Melanocyte of skin (primary cell): ENCODE results near the gene MARCKSL1. TPM values are rescaled to one million over a fixed set of nuclear protein-coding genes. Genes with fewer than 3 reads are reported as not detected.

ENCODE experiments used
- small RNA-seq, 2 donors: library from RNA; depleted of rRNA; stranded (forward); fragments of <200 nt; gene quantifications; one replicate each; pipeline ENCODE3, GENCODE V24; 2012
- total RNA-seq, 2 donors: library from RNA; depleted of rRNA; stranded (reverse); fragments of >200 nt; gene quantifications; 2 replicates each; pipeline ENCODE4 v1.2.3, GENCODE V29; 2012

MARCKSL1 gene, protein sequence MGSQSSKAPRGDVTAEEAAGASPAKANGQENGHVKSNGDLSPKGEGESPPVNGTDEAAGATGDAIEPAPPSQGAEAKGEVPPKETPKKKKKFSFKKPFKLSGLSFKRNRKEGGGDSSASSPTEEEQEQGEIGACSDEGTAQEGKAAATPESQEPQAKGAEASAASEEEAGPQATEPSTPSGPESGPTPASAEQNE
- total RNA-seq, result 100 to 1,000 TPM in 1 of 2 donors, 10 to 100 TPM in 1; 68.5 to 149 TPM

DNA sequence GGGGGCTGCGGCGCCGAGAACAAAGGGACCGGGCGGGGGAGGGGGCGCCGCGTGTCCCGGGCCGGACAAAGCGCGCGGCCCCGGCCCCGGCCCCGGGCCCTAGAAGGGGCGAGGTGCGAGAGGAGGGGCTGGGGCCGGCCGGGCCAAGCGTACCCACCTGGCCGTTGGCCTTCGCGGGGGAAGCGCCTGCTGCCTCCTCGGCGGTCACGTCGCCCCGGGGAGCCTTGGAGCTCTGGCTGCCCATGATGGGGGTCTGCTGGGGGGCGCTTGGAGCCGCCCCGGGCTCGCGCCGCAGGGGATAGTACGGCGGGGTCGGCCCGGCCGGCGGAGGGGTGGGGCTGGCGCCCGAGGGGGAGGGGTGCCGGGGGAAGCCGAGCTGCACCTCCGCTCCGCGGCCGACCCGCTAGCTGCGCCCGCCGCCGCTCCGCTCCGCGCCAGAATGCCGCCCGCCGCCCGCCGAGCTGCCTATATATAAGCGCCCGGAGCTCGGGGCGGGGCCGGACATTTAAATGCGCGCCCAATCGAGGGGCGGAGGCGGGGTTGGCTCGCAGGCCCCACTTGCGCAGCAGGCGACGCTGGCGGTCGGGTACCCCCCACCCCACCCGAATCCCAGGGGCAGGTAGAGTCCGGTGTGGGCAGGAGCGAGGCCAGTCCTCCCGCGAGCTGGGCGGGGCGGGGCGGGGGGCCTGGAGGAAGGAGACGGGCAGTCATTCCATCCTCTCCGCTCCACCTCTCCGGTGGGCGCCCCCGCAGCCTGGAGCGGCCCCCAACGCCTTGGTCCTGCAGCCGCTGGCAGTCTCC lies at the start of gene MARCKSL1:
MARCKSL1 (minus strand) TSS at position 444 of the 801 bp plus-strand sequence; CDS start at position 244, 200 bp downstream.

DNA sequence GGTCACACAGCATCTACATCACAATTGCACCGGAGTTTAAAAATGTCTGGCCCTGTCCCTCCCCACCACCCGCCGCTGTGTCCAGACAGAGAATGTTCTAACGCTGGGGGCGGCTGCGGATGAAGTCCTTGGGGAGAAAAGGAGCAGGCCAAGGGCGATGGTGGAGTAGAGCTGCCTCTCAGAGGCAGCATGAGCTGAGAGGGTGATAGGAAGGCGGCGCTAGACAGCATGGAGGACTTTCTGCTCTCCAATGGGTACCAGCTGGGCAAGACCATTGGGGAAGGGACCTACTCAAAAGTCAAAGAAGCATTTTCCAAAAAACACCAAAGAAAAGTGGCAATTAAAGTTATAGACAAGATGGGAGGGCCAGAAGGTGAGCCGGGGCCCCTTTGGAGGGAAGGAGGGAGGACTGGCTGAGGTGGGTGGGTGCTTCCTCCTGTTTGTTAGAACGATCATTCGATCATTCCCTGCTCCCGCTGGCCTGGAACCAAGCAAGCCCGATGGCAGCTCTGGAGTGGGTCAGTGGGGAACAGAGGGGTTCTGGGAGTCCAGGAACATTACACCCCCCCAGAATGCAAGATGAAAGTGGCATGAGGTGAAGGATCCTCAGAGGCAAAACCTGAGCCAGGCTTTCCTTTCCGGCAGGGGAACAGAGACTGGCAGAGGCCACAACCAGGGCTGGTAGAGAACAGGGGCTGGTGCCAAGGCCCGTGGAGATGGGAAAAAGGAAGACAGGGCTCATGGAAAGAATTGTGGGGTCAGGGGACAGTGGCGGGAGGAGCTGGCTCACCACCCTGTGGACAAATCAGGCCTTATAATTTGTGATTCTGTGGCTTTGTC lies 26.7 kb upstream of the MARCKSL1 start, which contains the start of the genes FAM229A and TSSK3:
FAM229A (minus strand) TSS at position 12 of the 840 bp plus-strand sequence. CDS start 394 bp downstream, outside the sequence.
TSSK3 (plus strand) TSS at position 66 of the 840 bp plus-strand sequence; CDS start at position 229, 163 bp downstream.

DNA sequence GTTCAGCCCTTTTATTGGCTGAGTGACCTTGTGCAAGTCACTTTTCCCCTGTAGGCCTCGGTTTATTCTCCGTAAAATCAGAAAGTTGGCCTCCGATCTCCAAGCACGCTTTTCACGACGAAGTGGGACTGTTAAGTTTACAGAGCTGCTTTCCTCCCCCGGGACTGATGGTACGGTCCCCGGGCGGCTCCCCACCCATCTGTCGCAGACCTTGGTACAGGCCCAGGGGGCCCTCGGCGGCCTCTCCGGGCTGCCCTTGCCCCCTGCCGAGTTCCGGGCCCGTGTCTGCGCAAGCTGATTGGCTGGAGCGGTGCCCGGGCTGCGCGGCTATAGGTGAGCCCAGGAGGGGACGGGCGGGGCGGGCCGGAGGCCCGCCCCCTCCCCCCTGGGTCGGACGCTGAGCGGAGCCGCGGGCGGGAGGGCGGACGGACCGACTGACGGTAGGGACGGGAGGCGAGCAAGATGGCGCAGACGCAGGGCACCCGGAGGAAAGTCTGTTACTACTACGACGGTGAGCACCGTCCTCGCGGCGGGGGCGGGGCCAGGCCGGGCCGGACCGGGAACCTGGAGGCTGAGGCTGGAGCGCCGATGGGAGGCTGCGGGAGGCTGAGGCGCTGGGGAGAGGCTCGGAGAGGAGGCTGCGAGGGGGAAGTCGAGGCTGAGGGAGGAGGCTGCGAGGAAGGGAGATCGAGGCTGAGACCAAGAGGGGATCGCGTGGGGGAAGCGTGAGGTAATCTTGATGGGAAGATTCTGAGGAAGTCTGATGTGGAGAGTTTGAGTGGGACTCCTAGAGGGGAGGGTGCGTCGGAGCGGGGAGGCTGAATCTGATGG lies 44.1 kb downstream of the MARCKSL1 start, which contains the start of gene HDAC1:
HDAC1 (plus strand) TSS at position 376 of the 831 bp plus-strand sequence; CDS start at position 463, 87 bp downstream.

Small RNAs within 50 kb of the gene (small RNA-seq; reads per million reads assigned to genes)
- gene RF00019, result 0 reads per million in 2 donors

Other genes starting within 250 kb of the MARCKSL1 start
- 10 to 100 TPM; 46.1 to 61.3 TPM for gene KPNA6, start 228.2 kb downstream of the MARCKSL1 start, total RNA-seq
- gene TXLNA, start 156.6 kb downstream of the MARCKSL1 start, total RNA-seq, result 10 to 100 TPM; 90.9 to 94.6 TPM
- 10 to 100 TPM; 11.4 to 13.7 TPM for gene CCDC28B, start 135.6 kb downstream of the MARCKSL1 start, total RNA-seq
- gene IQCC, start 130.6 kb downstream of the MARCKSL1 start, total RNA-seq, result 1 to 10 TPM; 1.4 to 1.7 TPM
- not detected for gene DCDC2B, start 127.1 kb downstream of the MARCKSL1 start, total RNA-seq
- gene TMEM234, start 113.9 kb downstream of the MARCKSL1 start, total RNA-seq, result 10 to 100 TPM; 13.7 to 18.2 TPM
- 100 to 1,000 TPM; 204 to 323 TPM for gene EIF3I, start 113.8 kb downstream of the MARCKSL1 start, total RNA-seq
- gene FAM167B, start 89.0 kb downstream of the MARCKSL1 start, total RNA-seq, result 10 to 100 TPM; 11.7 to 30.3 TPM
- not detected for gene LCK, start 85.0 kb downstream of the MARCKSL1 start, total RNA-seq
- 100 to 1,000 TPM in 1 of 2 donors, 10 to 100 TPM in 1; 61.3 to 104 TPM for gene HDAC1, start 44.1 kb downstream of the MARCKSL1 start, total RNA-seq
- 1 to 10 TPM; 1.4 to 1.7 TPM for gene FAM229A, start 26.3 kb upstream of the MARCKSL1 start, total RNA-seq
- gene TSSK3, start 26.3 kb upstream of the MARCKSL1 start, total RNA-seq, result 1 to 10 TPM in 1 of 2 donors, under 1 TPM in 1; 0.34 to 1.3 TPM
- 10 to 100 TPM; 52.0 to 70.2 TPM for gene BSDC1, start 58.2 kb upstream of the MARCKSL1 start, total RNA-seq
- gene ZBTB8B, start 128.8 kb upstream of the MARCKSL1 start, total RNA-seq, result under 1 TPM in 1 of 2 donors, not detected in 1; under 0.01 TPM
- 1 to 10 TPM; 3.8 to 4.3 TPM for gene ZBTB8A, start 203.2 kb upstream of the MARCKSL1 start, total RNA-seq